CD1c-positive myeloid dendritic cell (primary cell): Measurements from ENCODE around the gene NRXN3.

Source experiments
- DNase-seq: peaks from one replicate; pipeline ENCODE4 v3.0.0-alpha.2; 2016; ENCODE audit errors: extremely low spot score

NRXN3 gene

DNA sequence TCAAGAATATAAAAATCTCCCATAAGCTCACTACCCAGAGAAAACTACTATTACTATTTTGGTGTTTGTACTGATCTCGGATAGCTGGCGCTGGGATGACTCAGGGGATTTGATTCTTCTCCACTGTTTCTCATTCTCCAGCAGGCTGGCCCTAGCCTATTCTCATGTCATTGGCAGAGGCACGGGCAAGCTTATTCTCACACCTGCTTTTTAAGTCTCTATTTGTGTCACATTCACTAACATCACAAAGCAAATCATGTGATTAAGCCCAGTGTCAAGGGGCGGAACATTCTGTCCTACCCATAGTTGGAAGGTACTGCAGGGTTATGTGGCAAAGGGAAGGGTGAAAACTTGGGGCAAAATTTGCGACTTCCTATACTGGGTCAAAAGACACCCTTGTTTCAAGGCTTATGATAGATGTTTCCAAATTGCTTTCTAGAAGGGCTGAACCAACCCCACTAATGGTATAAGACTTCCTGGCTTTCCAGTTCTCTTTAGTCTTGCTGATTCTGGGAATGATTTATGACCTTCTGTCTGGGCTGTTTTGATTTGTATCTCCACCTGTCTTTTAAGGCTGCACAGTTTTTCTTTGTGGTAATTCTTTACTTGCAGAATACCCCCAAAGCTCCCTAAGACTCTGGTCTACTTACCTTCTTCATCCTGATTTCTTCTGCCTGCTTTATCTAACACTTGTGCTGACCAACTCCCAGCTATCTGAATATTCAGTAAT is 406.4 kb downstream of the NRXN3 start:
- no peak for DNase-seq

DNA sequence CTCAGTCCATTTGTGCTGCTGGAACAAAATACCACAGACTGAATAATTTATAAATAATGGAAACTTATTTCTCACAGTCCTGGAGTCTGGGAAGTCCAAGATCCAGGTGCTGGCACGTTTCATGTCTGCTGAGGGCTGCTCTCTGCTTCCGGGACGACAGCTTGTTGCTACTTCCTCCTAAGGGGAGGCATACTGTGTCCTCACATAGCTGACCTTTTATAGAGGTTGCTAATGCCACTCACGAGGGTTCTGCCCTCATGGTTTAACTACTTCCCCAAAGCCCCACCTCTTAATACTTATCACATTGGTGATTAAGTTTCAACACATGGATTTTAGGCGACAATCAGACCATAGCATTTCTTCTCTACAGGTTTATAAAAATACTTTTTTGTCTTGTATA is 411.1 kb downstream of the NRXN3 start:
- no peak for DNase-seq

DNA sequence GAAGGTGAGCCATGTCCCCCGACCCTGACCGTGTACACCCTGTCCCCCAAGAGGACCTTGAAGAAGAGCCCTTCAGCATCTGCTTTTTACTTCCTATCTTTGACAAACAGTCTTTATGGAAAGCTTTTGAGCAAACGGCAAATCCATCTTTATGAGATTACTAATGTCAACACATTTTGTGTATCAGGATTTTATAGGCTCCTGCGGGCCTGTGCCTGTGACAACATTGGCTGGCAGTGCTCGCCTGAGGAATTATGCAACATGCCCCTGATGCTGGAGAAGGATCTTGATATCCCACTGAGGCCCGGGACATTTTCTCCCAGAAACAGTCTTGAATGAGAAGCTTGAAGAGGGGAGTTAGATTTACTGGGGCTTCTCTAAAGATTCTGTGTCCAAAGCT is 416.5 kb downstream of the NRXN3 start:
- no peak for DNase-seq

DNA sequence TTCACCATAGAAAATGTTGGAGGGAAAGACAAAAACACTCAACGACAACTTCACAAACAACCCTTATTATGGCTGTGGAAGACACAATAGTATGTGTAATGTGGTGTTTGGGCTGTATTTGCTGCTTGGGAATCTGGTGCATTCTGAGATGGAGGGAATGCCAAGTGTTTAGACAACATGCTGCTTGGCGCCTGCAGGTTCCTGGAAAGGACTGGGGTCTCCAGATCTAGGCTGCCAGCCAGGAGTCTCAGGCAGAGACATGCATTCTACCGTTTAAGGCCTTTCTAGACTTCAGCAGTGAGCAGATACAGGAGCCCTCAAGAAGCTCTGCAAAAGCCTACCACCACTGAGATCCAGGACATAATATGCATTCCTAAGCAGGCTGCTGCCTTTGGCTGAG is 418.7 kb downstream of the NRXN3 start:
- DNase-seq: no peak

DNA sequence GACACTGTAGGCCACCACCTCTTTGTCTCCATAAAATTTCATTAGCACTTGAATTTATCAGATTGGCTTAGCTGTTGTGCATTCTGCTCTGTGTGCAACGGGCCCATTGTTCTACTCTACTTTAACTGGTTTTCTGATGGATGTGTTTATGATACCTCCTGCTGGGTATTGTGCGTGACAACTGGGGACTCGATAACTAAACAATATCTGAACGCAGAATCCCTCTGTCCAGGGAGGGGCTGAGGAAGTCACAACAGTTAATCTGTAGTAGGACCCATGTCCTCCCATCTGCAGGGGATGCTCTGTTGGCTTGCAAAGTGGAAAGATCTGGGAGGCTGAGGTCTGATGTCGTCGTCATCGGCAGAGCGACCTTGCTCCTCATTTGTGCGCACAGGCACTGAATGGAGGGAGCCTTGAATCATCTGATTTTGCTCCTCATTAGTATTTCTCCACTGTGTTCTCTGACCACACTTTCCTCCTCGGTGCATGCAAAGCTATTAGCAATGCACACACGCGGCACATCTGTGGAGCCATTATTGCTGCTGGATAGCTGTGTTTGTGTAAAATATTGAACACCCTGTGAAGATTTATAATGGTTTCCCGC is 422.5 kb downstream of the NRXN3 start:
- DNase-seq: no peak

DNA sequence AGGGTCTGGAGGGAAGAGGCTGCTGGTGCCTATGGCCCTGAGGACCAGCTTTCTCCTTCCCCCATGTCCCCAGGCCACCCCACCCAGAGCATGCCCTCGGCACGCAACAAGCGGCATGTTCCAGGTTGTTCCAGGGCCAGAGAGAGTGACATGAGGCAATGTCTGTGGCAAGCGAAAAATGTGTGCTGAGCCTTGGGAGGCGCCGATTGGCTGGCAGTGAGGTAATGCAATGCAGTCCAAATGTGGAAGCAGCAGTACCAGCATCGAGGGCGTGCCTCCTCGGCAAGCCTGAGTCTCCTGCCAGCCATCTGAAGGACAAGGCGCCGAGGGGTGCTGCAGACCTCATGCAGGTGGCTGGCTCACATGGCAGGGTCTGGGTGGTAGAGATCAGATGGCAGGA is 423.8 kb downstream of the NRXN3 start:
- DNase-seq: no peak

DNA sequence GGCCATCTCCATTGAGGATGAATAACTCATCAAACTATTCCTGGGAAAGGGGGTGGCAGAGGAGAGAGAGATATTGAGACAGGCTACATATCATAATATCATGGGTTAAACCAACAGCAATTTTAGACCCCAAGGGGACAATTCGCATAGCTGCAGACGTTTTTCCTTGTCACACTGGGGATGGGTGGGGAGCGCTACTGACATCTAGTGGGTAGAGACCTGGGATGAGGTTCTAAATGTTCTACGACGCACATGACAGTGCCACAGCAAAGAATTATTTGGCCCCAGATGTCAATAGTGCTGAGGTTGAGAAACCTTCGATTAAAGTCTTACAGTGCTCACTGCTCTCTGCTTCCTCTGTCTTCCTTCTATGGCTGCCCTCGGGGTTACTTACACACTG is 425.6 kb downstream of the NRXN3 start:
- no peak for DNase-seq

DNA sequence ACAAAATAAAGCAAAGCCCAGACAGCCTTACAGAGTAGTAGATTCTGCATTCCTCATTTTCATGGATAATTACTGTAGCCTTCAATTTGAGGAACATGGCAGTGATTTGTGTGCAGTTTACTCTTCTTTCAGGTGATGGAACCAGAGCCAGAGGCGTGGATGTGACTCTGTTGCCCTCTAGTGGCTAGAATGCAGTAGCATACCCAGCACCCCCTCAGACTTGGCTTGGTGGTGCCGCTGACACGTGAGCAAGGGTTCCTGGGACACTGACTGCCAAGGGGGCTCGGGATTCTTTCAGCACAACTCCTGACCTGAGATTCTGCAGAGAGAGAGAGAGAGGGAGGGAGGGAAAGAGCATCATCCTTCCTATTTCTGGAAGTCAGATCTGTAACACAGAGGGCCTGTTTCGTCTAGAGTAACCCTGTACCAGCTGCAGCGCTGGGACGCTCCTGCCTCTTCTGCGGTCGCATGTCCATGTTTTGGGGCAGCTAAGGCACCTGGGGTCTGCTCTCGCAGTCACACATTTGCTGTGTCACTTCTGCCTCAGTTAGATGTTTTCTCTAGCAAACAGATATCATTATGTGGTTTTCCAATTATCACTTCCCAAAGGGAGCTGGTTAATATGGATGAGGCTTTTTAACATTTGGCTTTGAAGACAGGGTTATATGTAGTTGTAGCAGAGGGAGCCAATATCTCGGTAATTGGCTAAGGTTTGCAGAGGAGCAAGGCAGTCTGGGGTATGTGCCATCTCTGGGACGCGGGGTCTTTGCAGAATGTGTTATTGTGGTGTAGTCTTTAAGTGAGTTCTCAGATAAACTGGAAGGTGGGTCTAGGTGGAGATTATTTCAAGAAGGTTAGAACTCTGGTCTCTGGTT is 428.1 kb downstream of the NRXN3 start:
- DNase-seq: peak; percentile 52

DNA sequence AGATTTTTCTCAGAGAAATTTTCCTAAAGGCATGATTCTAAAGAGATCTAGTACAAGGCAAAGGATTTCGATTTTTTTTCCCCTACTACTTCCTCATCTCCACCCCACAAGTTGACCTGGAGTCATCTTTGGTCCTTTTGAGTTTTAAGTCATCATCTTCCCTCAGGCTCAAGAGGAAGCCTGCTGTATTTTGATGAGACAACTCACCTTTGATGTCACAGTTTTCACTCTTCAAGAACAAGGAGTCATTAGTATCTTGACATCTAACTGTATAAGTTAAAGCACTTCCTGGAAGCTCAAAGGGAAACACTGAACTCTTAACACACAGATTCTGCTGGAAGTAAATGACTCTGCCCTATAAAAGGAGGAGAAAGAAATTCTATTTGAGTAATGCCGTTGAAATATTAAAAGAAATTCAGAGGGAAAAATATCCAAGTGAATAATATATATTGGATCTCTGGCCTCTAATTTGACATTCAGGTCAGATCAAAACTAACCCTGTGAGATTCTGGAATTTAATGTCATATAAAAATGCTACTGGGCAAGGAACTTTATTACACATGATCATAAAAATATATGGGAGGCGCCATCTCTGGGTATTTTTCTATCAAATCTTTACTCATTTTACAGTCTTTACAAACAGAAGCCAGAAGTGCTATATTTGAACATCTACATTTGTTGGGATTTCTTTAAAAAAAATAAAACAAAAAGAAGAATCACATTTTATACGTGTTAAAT is 435.0 kb downstream of the NRXN3 start:
- no peak for DNase-seq

DNA sequence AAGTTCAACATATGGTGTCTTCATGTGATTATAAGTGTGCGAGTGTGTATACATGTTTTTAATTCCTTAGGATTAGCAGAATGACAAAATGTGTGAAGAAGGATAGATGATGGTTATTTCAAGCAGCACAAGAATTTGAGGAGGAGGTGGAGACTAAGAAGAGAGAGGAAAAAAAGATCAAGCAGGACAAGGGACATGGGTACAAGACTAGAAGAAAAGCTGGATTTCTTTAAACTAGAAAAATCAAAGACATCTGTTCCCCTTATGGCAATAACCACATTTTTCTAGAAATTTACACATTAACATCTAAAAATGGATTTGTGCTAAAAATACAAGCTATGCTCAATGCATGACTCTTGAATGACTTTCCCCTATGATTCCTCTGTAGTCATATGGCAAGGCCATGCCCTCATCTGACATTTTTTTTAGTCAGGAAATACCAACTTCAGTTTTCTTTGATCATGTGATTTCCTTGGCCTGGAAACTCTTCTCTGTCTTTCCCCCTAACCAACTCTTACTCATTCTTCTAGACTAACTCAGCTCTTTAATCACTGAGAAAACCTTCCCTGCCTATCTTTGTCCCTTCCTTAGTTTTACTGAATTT is 435.8 kb downstream of the NRXN3 start:
- no peak for DNase-seq

DNA sequence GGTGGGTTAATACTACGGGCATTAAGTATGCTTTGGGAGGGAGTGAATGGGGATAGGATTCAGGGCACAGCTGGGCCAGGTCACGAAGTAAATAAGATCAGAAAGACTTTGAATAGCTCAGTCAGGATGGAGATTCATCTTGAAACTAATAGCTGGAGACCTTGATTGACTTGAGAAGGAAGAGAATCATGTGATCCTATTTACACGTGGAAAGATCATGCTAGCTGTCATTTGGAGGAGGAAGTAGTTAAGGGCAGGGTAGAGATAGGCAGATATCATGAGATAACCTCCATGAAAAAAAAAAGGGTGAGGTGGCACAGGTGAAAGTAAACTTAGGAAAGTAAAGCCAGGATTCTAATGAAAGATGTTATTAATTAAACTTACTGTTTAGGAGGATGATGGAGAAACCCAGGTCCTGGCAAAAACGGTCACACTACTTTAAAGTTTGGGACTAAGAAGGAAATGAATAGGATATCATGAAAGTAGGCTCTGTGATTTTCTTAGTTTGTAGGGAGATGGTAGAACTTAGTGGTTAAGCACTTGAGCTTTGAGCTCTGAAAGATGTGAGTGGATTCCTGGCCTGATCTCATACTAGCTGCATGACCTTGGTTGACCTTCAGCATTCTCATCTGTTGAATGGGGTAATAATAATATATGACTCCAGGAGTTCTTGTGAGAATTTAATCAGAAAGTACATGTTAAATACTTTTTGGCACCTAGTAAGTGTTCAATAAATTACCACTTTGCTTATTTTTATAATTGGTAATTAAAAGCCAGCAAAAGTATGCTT is 439.0 kb downstream of the NRXN3 start:
- no peak for DNase-seq

DNA sequence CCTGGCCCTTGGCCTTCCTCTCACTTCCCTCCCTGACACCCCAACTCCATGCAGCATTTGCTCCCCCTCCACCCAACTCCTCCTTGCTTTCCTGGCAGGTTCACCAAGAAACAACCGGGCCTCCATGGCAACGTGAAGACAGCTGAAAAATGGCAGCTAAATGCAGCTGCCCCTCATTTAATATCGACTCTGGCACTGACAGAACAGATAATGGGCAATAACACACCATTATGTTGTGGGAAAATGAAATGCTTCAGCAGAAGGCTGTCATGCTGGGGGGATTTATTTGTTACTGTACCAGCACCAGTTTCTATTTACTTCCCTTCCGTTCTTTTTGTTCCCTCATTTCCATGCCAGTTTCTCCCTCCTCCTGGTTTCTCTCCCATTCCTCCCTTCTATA is 440.8 kb downstream of the NRXN3 start:
- no peak for DNase-seq

DNA sequence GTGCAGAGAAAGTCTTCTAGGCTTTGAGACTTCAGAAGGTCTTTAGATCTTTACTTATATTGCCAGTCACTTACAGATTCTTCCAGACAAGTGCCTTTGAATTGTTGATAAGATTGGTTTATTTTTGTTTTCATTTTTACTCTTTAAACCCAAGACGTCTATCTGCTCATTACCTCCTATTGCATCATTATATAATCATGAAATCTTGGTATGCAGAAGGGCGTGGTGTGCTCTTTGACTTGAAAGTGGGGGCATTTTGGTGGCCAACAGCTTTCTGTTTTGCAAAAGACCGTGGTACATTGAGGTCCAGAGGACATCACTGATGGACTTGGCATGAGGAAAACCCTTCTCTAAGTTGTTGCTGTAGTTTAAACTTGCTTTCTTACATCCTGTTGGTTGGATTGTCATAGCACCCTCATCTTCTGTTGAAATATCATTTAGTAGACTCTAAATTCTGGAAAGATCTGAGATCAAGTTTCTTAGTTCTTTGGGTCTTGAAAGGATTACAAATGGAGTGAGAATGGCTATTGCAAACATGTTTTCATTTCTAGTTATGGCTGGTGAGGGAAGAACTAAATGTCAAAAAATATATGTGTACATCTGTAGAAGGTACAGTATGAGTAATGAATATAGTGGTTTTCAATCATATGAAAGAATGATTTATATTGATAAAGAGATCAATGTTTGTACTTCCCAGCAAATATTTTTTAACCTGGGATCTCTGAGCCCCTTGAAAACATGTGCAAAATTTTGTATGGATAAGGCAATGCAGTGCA is 441.8 kb downstream of the NRXN3 start:
- DNase-seq: no peak

DNA sequence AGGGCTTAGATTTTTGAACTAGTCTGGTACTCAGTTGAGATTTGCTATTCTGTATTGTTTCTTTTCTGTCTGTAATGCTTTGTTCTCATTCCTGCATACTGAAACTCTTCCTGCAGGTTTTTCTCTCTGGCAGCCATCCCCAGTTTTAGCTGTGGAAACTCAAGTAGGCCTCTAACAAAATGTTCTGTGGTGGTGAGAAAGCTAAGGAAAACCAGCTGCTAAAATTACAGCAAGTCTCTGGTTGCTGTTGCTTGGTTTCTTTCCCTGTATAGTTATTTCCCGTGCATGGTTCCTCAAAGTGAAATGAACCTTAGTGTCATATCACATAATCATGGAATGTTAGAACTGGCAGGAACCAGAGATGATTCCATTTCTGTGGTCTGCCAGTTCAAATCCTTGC is 442.5 kb downstream of the NRXN3 start:
- DNase-seq: no peak

DNA sequence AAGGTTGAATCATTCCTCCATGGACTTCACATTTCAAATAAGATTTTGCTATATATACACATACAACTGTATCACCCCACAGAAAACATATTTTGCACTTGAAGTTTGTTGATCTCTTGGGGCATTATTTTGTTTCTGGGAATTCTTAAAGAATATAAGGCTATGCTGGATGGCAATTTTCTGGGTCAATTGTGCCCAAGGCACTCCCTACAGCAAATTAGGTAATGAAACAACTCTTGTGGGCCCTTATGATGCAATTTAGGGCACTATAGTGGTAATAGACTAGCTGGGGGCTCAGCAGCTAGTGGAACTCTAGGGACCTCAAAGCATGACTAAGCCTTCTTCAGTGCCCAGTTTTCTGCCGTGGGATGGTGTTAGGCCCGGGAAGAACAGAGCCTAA is 444.4 kb downstream of the NRXN3 start:
- DNase-seq: no peak

DNA sequence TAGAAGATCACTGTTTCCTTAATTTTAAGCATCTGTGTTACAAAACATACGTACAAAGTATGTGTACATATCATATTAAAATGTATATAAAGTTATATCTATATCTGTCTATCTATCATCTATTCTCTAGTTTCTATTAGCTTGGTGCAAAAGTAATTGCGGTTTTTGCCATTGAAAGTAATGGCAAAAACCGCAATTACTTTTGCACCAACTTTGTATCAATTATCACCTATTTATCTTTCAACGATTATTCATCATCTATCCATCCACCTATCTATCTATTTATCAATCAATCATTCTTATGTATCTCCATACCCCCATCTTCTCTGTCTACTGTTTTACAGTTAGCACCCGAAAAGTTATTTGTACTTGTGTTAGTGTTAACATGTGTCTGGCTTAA is 447.6 kb downstream of the NRXN3 start:
- no peak for DNase-seq

DNA sequence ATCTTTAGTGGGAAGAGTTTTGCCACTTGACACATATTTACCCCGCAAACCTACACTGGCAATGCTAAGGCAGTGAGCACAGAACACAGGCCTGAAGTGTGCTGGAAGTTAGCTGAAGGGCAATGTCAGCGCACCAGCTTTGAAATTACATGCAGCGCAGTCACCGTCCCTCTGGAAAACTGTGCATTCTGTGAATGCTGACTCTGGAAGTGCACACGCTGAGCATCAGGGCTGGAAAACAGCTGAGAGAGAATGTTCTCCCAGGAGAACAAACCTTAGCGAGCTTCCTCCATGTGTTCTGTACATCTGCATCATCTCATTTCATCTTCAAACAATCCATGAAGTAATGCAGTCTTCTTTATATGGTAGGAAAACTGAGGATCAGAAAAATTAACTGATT is 448.2 kb downstream of the NRXN3 start:
- no peak for DNase-seq

DNA sequence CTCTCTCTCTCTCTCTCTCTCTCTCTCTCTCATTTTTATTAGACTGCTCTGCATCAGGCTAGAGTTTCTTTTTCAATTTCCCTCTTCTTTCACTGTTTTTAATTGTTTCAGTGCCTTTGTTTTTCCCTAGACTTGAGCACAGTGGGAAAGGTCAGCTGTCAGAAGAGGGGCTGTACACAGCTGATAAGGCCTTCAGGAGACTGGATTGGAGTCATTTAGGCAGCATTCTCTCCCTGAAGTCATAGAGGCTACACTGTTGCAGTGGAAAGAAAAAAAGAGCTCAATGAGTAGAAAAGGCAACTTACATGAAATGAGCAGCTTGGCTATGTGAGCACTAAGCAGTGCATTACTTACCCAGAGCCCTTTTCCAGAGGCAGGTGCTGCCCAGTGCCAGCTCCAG is 456.9 kb downstream of the NRXN3 start:
- no peak for DNase-seq

DNA sequence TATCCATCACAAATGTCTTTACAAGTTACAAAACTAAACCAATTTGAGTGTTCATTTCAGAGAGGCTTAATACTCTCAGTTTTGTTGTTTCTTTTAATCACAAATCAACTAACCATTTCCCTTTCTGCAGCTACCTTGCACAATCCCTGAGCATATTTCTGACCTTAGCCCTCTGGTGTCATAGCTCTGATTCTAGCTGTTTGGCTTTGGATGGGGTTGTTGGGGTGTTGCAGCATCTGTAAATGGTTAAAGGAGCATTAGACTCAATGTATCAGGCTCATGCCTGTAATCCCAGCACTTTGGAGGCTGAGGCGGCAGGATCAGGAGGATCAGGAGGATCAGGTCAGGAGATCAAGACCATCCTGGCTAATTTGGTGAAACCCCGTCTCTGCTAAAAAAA is 461.4 kb downstream of the NRXN3 start:
- no peak for DNase-seq

DNA sequence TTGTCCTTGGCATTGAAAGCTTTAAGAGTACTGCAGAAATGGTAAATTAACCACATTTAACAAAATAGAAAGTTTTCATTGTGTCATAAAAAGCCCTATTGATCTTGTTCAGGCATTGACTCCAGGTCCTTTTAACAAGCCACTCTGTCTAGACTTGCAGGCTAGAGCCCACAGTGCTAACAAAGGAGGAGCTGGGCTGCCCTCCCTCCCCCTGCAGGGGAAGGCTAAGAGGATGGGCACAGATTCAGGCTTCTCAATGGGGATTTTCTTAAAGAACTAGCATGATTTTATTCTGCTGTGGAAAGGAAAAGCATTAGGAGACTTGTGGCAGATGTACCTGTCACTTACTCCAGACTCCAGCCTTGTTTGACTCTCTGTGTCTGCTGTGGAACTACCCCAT is 463.6 kb downstream of the NRXN3 start:
- no peak for DNase-seq
